ENCODE measurements around the gene AUTS2.

DNA sequence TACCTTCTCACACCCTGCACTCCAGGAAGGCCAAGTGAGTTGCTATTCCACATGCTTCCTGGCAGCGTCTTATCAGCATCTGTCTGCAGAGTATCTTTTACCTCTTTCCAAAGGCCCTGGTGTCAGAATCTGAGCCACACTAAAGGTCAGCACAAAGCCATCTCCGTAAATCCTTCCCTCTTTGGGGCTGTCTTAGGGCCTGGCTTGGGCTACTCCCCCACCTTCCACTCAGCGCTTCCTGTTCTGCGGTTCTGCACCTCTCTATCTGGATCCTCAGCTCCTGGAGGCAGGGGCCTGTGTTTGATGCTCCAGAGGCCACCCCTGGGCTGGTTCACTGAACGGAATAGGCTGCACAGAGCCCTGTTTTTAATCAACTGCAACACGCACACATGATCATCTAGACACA is 1198.8 kb downstream of the AUTS2 start:
- TF ChIP-seq RAD21 (IDR thresholded peaks at IDR 0.05 in 1 of 2, conservative IDR thresholded peaks at IDR 0.05 in 1 of 2; ENCODE audit: low read depth in 2 of 2, low read length in 2 of 2), result no peak
- TF ChIP-seq JUN (IDR thresholded peaks at IDR 0.05; ENCODE audit: low read depth, low read length), result no peak
- no peak for TF ChIP-seq POLR2A (IDR thresholded peaks at IDR 0.05; ENCODE audit: control extremely low read depth in 1 of 2, low read depth in 2 of 2, low read length in 2 of 2)
- TF ChIP-seq JUND (IDR thresholded peaks at IDR 0.05; ENCODE audit: low read length), result no peak
- no peak for TF ChIP-seq EP300 (IDR thresholded peaks at IDR 0.05; ENCODE audit: borderline replicate concordance in 1 of 2, low read depth in 2 of 2, low read length in 2 of 2)
- TF ChIP-seq ASH2L (IDR thresholded peaks at IDR 0.05; ENCODE audit: low read length), result no peak
